GM23338 (cell line): ENCODE data around the gene MBD2. TPM values are rescaled to one million over a fixed set of nuclear protein-coding genes. Genes with fewer than 3 reads are reported as not detected.

Source experiments
- ATAC-seq: fragments of 200-7000 bp; cut with Tn5 transposase; 3 replicates; pipeline ENCODE4 v1.9.1; 2020
- DNase-seq: peaks from one replicate; pipeline ENCODE4 v3.0.0-alpha.2; 2015; ENCODE audit warnings: low spot score
- H2AFZ ChIP-seq: fragments of 200-600 bp; sonication (generic); 2 replicates; pipeline ENCODE4 v1.8.0; 2016; ENCODE audit warnings: antibody characterized with exemption, mild to moderate bottlenecking, moderate library complexity
- H3F3A ChIP-seq: fragments of 200-600 bp; sonication (generic); replicated peaks from 2 replicates; pipeline ENCODE4 v1.8.0; 2017; ENCODE audit warnings: antibody characterized with exemption, mixed run types, low read depth
- H3K27ac ChIP-seq: fragments of 200-600 bp; sonication (generic); 2 replicates; pipeline ENCODE4 v1.6.1; 2016; ENCODE audit warnings: low read depth
- H3K27me3 ChIP-seq: fragments of 200-600 bp; sonication (generic); 2 replicates; pipeline ENCODE4 v1.8.0; 2016; ENCODE audit warnings: mild to moderate bottlenecking, mixed run types, moderate library complexity; ENCODE audit not compliant: insufficient read depth
- H3K36me3 ChIP-seq: fragments of 200-600 bp; sonication (generic); 2 replicates; pipeline ENCODE4 v1.8.0; 2016; ENCODE audit warnings: mild to moderate bottlenecking; ENCODE audit not compliant: insufficient read depth
- H3K4me1 ChIP-seq: fragments of 200-600 bp; sonication (generic); 2 replicates; pipeline ENCODE4 v1.8.0; 2016; ENCODE audit warnings: mild to moderate bottlenecking, moderate library complexity; ENCODE audit not compliant: insufficient read depth
- H3K4me2 ChIP-seq: fragments of 200-600 bp; sonication (generic); 2 replicates; pipeline ENCODE4 v1.7.1; 2017; ENCODE audit warnings: mixed run types
- H3K4me3 ChIP-seq: fragments of 200-600 bp; sonication (generic); 2 replicates; pipeline ENCODE4 v1.6.1; 2016; ENCODE audit warnings: mixed run types
- H3K79me2 ChIP-seq: fragments of 200-600 bp; sonication (generic); replicated peaks from 2 replicates; pipeline ENCODE4 v1.8.0; 2017; ENCODE audit warnings: mild to moderate bottlenecking; ENCODE audit not compliant: insufficient read depth
- H3K9me2 ChIP-seq: fragments of 200-600 bp; sonication (generic); 2 replicates; pipeline ENCODE4 v1.8.0; 2017; ENCODE audit not compliant: insufficient read depth
- H4K20me1 ChIP-seq: fragments of 200-600 bp; sonication (generic); replicated peaks from 2 replicates; pipeline ENCODE4 v1.8.0; 2017; ENCODE audit warnings: mild to moderate bottlenecking; ENCODE audit not compliant: insufficient read depth
- H3K27ac Mint-ChIP-seq: 2 replicates; pipeline ENCODE4 v1.8.0; 2020; ENCODE audit warnings: inconsistent platforms, mild to moderate bottlenecking, moderate library complexity, mixed read lengths
- H3K27me3 Mint-ChIP-seq: 3 replicates; pipeline ENCODE4 v1.8.0; 2022; ENCODE audit warnings: low read depth, mild to moderate bottlenecking, moderate library complexity, mixed read lengths, inconsistent platforms; ENCODE audit not compliant: insufficient read depth, poor library complexity
- H3K36me3 Mint-ChIP-seq: 3 replicates; pipeline ENCODE4 v1.8.0; 2021; ENCODE audit warnings: low read depth, mild to moderate bottlenecking, inconsistent platforms, moderate library complexity, mixed read lengths
- H3K4me1 Mint-ChIP-seq: 3 replicates; pipeline ENCODE4 v1.8.0; 2020; ENCODE audit warnings: mild to moderate bottlenecking, inconsistent platforms, mixed read lengths
- H3K4me3 Mint-ChIP-seq: 3 replicates; pipeline ENCODE4 v1.8.0; 2021; ENCODE audit warnings: moderate library complexity, mild to moderate bottlenecking, inconsistent platforms, mixed read lengths
- H3K9me3 Mint-ChIP-seq: 3 replicates; pipeline ENCODE4 v1.8.0; 2020; ENCODE audit warnings: moderate library complexity, mild to moderate bottlenecking, inconsistent platforms, mixed read lengths
- CREB1 ChIP-seq: fragments of 250-450 bp; sonication (Bioruptor Pico); IDR thresholded peaks from 2 replicates; pipeline ENCODE4 v1.5.0; 2020; ENCODE audit warnings: low read depth, mild to moderate bottlenecking, moderate library complexity
- EZH2 ChIP-seq: fragments of 200-600 bp; sonication (generic); IDR thresholded peaks from one replicate; pipeline ENCODE4 v1.8.0; 2017; ENCODE audit warnings: antibody characterized with exemption, mild to moderate bottlenecking, low read depth; ENCODE audit not compliant: unreplicated experiment
- EZH2phosphoT487 ChIP-seq: fragments of 200-600 bp; sonication (generic); IDR thresholded peaks from one replicate; pipeline ENCODE4 v1.8.1; 2018; ENCODE audit warnings: antibody characterized with exemption; ENCODE audit not compliant: unreplicated experiment
- JUNB ChIP-seq: IDR thresholded peaks from one replicate; pipeline ENCODE4 v1.6.1; 2016; ENCODE audit warnings: antibody characterized with exemption; ENCODE audit not compliant: unreplicated experiment
- NANOG ChIP-seq: IDR thresholded peaks from 2 replicates; pipeline ENCODE4 v1.6.1; 2016; ENCODE audit warnings: antibody characterized with exemption, borderline replicate concordance
- POLR2AphosphoS5 ChIP-seq: IDR thresholded peaks from 2 replicates; pipeline ENCODE4 v1.6.1; 2016; ENCODE audit warnings: antibody characterized with exemption, low read depth
- STAT1 ChIP-seq: IDR thresholded peaks from one replicate; pipeline ENCODE4 v1.6.1; 2016; ENCODE audit warnings: antibody characterized with exemption; ENCODE audit not compliant: unreplicated experiment
- ZNF114 ChIP-seq: fragments of 250-450 bp; sonication (Bioruptor Pico); IDR thresholded peaks from 2 replicates; pipeline ENCODE4 v1.5.0; 2020; ENCODE audit warnings: mild to moderate bottlenecking, moderate library complexity
- ZNF331 ChIP-seq: fragments of 250-450 bp; sonication (Bioruptor Pico); IDR thresholded peaks from 2 replicates; pipeline ENCODE4 v1.5.0; 2020; ENCODE audit warnings: low read depth, mild to moderate bottlenecking, moderate library complexity
- ZNF462 ChIP-seq: fragments of 250-450 bp; sonication (Bioruptor Pico); IDR thresholded peaks from 2 replicates; pipeline ENCODE4 v1.5.0; 2020; ENCODE audit warnings: mild to moderate bottlenecking, moderate library complexity
- polyA plus RNA-seq: library from polyadenylated mRNA; unstranded; fragments of >200 nt; fragmentation: Nextera tagmentation; extraction: Ambion mirVana; gene quantifications from 2 replicates; pipeline ENCODE4 v1.2.1, GENCODE V29; 2016
- total RNA-seq: library from RNA; depleted of rRNA; stranded (reverse); fragments of >200 nt; shearing (Covaris generic); gene quantifications from 2 replicates; pipeline ENCODE4 v1.2.3, GENCODE V29; 2014
- TF ChIP-seq, protein P1 (sequence below), 2 experiments: fragments of 200-600 bp in 1 of 2; sonication (generic) in 1 of 2; conservative IDR thresholded peaks; 2 replicates each; pipeline versions ENCODE4 v1.5.1 to v1.6.1; 2016 to 2017; ENCODE audit warnings: antibody characterized with exemption in 2 of 2, low read depth in 2 of 2, mild to moderate bottlenecking in 2 of 2, moderate library complexity in 1 of 2
- TF ChIP-seq, protein P2 (sequence below): IDR thresholded peaks from 2 replicates; pipeline ENCODE4 v1.6.1; 2016; ENCODE audit warnings: antibody characterized with exemption
- TF ChIP-seq, protein P3 (sequence below): IDR thresholded peaks from one replicate; pipeline ENCODE4 v1.6.1; 2018; ENCODE audit warnings: antibody characterized with exemption; ENCODE audit not compliant: unreplicated experiment

Gene MBD2
- total and polyA plus RNA-seq, 2 experiments from 2014 or later: 11.2 to 39.2 TPM

GRCh38 chr18:54215069-54215468 lies 9.4 kb downstream of the MBD2 start:
- Histone ChIP-seq H3K9me2 (no peaks in the 10 kb centered on the region), H3K4me3 (no peak overlapping the region), H3F3A (no peaks in the 10 kb centered on the region), H3K27me3 (no peaks in the 10 kb centered on the region), H3K36me3 (no peaks in the 10 kb centered on the region), H3K27ac (no peak overlapping the region), H3K79me2 (peaks cover 99% of the 10 kb centered on the region), H3K4me2 (no peak overlapping the region), H2AFZ (no peak overlapping the region), H3K4me1 (peaks cover 17% of the 10 kb centered on the region; the same call in 1 of the 2 replicates), H4K20me1 (peaks cover 34% of the 10 kb centered on the region)
- Mint-ChIP-seq H3K4me1 (peaks cover 16% of the 10 kb centered on the region; the same call in 2 of the 3 replicates), H3K36me3 (no peaks in the 10 kb centered on the region; the same call in 2 of the 3 replicates), H3K4me3 (no peak overlapping the region), H3K9me3 (no peaks in the 10 kb centered on the region), H3K27ac (no peak overlapping the region; the same call in 1 of the 2 replicates), H3K27me3 (peaks cover 2% of the 10 kb centered on the region)
- TF ChIP-seq EZH2phosphoT487 (no peak), POLR2AphosphoS5 (no peak), ZNF462 (CRISPR knock-in tag) (no peak), ZNF331 (CRISPR knock-in tag) (no peak), ZNF114 (no peak), JUNB (no peak), CREB1 (CRISPR knock-in tag) (no peak), NANOG (no peak), EZH2 (no peak), STAT1 (no peak)
- TF ChIP-seq, protein P1, sequence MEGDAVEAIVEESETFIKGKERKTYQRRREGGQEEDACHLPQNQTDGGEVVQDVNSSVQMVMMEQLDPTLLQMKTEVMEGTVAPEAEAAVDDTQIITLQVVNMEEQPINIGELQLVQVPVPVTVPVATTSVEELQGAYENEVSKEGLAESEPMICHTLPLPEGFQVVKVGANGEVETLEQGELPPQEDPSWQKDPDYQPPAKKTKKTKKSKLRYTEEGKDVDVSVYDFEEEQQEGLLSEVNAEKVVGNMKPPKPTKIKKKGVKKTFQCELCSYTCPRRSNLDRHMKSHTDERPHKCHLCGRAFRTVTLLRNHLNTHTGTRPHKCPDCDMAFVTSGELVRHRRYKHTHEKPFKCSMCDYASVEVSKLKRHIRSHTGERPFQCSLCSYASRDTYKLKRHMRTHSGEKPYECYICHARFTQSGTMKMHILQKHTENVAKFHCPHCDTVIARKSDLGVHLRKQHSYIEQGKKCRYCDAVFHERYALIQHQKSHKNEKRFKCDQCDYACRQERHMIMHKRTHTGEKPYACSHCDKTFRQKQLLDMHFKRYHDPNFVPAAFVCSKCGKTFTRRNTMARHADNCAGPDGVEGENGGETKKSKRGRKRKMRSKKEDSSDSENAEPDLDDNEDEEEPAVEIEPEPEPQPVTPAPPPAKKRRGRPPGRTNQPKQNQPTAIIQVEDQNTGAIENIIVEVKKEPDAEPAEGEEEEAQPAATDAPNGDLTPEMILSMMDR (conservative IDR thresholded peaks at IDR 0.05; ENCODE audit: low read depth in 2 of 2): no peak
- TF ChIP-seq, protein P2, sequence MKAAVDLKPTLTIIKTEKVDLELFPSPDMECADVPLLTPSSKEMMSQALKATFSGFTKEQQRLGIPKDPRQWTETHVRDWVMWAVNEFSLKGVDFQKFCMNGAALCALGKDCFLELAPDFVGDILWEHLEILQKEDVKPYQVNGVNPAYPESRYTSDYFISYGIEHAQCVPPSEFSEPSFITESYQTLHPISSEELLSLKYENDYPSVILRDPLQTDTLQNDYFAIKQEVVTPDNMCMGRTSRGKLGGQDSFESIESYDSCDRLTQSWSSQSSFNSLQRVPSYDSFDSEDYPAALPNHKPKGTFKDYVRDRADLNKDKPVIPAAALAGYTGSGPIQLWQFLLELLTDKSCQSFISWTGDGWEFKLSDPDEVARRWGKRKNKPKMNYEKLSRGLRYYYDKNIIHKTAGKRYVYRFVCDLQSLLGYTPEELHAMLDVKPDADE: no peak
- TF ChIP-seq, protein P3, sequence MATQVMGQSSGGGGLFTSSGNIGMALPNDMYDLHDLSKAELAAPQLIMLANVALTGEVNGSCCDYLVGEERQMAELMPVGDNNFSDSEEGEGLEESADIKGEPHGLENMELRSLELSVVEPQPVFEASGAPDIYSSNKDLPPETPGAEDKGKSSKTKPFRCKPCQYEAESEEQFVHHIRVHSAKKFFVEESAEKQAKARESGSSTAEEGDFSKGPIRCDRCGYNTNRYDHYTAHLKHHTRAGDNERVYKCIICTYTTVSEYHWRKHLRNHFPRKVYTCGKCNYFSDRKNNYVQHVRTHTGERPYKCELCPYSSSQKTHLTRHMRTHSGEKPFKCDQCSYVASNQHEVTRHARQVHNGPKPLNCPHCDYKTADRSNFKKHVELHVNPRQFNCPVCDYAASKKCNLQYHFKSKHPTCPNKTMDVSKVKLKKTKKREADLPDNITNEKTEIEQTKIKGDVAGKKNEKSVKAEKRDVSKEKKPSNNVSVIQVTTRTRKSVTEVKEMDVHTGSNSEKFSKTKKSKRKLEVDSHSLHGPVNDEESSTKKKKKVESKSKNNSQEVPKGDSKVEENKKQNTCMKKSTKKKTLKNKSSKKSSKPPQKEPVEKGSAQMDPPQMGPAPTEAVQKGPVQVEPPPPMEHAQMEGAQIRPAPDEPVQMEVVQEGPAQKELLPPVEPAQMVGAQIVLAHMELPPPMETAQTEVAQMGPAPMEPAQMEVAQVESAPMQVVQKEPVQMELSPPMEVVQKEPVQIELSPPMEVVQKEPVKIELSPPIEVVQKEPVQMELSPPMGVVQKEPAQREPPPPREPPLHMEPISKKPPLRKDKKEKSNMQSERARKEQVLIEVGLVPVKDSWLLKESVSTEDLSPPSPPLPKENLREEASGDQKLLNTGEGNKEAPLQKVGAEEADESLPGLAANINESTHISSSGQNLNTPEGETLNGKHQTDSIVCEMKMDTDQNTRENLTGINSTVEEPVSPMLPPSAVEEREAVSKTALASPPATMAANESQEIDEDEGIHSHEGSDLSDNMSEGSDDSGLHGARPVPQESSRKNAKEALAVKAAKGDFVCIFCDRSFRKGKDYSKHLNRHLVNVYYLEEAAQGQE: no peak
- ATAC-seq: no peak
- DNase-seq: no peak
